HepG2 (cell line): ENCODE results near the gene TRIM31. TPM values are rescaled to one million over a fixed set of nuclear protein-coding genes. Genes with fewer than 3 reads are reported as not detected.

Experiments
- ATAC-seq: fragments of 200-7000 bp; cut with Tn5 transposase; 3 replicates; pipeline ENCODE4 v1.9.1; 2020; ENCODE audit warnings: mild to moderate bottlenecking, moderate library complexity
- BruUV-seq: library from RNA; stranded (reverse); fragments of 400-500 nt; replicated peaks from 2 replicates; lab custom pipeline; 2021; lab: Mats Ljungman, UMichigan
- CTCF ChIA-PET: fragments of 300-600 bp; formaldehyde crosslinking; extraction: SDS; loops from one replicate; lab custom pipeline; 2021; ENCODE audit warnings: low total read pairs, inconsistent platforms, low intra/inter-chr PET ratio; lab: Yijun Ruan, JAX
- POLR2A ChIA-PET: fragments of 350-600 bp; sonication (Branson Sonifier 250); formaldehyde crosslinking; loops from one replicate; lab custom pipeline; 2020; ENCODE audit warnings: antibody characterized with exemption, inconsistent platforms; lab: Yijun Ruan, JAX
- DNase-seq: peaks from one replicate; pipeline ENCODE4 v3.0.0-alpha.2; 2015; ENCODE audit warnings: low spot score
- FAIRE-seq: peaks from 3 replicates; lab custom pipeline; 2011; peaks lifted over from hg19 to GRCh38; lab: Jason Lieb, UNC
- H2AFZ ChIP-seq: one replicate; pipeline ENCODE4 v1.6.1; 2011; ENCODE audit warnings: low read length, inconsistent platforms
- H3K27ac ChIP-seq: fragments of 300-600 bp; 3 replicates; pipeline ENCODE4 v1.8.0; 2011; ENCODE audit warnings: mixed run types, mild to moderate bottlenecking, mixed read lengths, low read length, inconsistent platforms; ENCODE audit not compliant: insufficient read depth; ENCODE audit errors: extremely low read length
- H3K27me3 ChIP-seq, 2 experiments: fragments of 200-600 bp in 1 of 2; 2 replicates in 1 of 2; 3 replicates in 1 of 2; pipeline versions ENCODE4 v1.6.0 to v1.8.0; 2011; ENCODE audit warnings: low read length in 2 of 2, mild to moderate bottlenecking in 2 of 2, moderate library complexity in 2 of 2, inconsistent platforms in 1 of 2; ENCODE audit not compliant: insufficient read depth in 2 of 2, control insufficient read depth in 1 of 2
- H3K36me3 ChIP-seq, 2 experiments: fragments of 200-600 bp in 1 of 2; replicated peaks in 1 of 2; 2 replicates in 1 of 2; 3 replicates in 1 of 2; pipeline versions ENCODE4 v1.5.1 to v1.8.0; 2011; ENCODE audit warnings: low read length in 2 of 2, inconsistent platforms in 1 of 2; ENCODE audit not compliant: insufficient read depth in 2 of 2, control insufficient read depth in 1 of 2
- H3K4me1 ChIP-seq: 2 replicates; pipeline ENCODE4 v1.5.1; 2012; ENCODE audit warnings: low read length, inconsistent platforms; ENCODE audit not compliant: insufficient read depth
- H3K4me2 ChIP-seq: 2 replicates; pipeline ENCODE4 v1.6.0; 2011; ENCODE audit warnings: low read depth, low read length, inconsistent platforms
- H3K4me3 ChIP-seq, 3 experiments: fragments of 200-600 bp in 1 of 3; sonication (generic), shearing (Covaris generic) in 1 of 3; replicated peaks in 1 of 3; 2 replicates each; pipeline ENCODE4 v1.5.1; 2011 to 2016; ENCODE audit warnings: low read length in 3 of 3, inconsistent platforms in 2 of 3, low read depth in 2 of 3, mild to moderate bottlenecking in 2 of 3, control low read depth in 1 of 3, mixed read lengths in 1 of 3; ENCODE audit not compliant: insufficient read depth in 1 of 3
- H3K79me2 ChIP-seq: one replicate; pipeline ENCODE4 v1.6.1; 2011; ENCODE audit warnings: low read length, inconsistent platforms; ENCODE audit not compliant: insufficient read depth
- H3K9ac ChIP-seq: 2 replicates; pipeline ENCODE4 v1.6.0; 2011; ENCODE audit warnings: mild to moderate bottlenecking, low read depth, low read length, inconsistent platforms; ENCODE audit not compliant: insufficient read depth
- H3K9me3 ChIP-seq: 2 replicates; pipeline ENCODE4 v1.5.1; 2012; ENCODE audit warnings: mild to moderate bottlenecking, low read length
- H4K20me1 ChIP-seq: 2 replicates; pipeline ENCODE4 v1.6.0; 2011; ENCODE audit warnings: inconsistent platforms, mild to moderate bottlenecking, low read length, moderate library complexity; ENCODE audit not compliant: insufficient read depth
- CC2D1A ChIP-seq: sonication (generic); formaldehyde crosslinking; IDR thresholded peaks from 2 replicates; pipeline ENCODE4 v1.8.1; 2023; ENCODE audit warnings: mild to moderate bottlenecking, missing genetic modification reagents
- HNF4A ChIP-seq: sonication (generic); formaldehyde crosslinking; IDR thresholded peaks from 2 replicates; pipeline ENCODE4 v1.4.0; 2020; ENCODE audit warnings: missing genetic modification reagents
- HNRNPUL1 ChIP-seq: fragments of 200-400 bp; formaldehyde crosslinking; IDR thresholded peaks from 2 replicates; pipeline ENCODE4 v1.6.1; 2017; ENCODE audit warnings: low read depth, mild to moderate bottlenecking, low read length, moderate library complexity
- NRL ChIP-seq: sonication (generic); formaldehyde crosslinking; IDR thresholded peaks from 2 replicates; pipeline ENCODE4 v1.5.0; 2020; ENCODE audit warnings: missing genetic modification reagents, mild to moderate bottlenecking, moderate library complexity, borderline replicate concordance
- PHB2 ChIP-seq: fragments of 450-650 bp; IDR thresholded peaks from 2 replicates; pipeline ENCODE4 v1.6.1; 2018; ENCODE audit not compliant: partially characterized antibody
- RAD51 ChIP-seq: fragments of 450-650 bp; IDR thresholded peaks from 2 replicates; pipeline ENCODE4 v1.6.1; 2016; ENCODE audit warnings: borderline replicate concordance
- SNRNP70 ChIP-seq: fragments of 200-400 bp; formaldehyde crosslinking; IDR thresholded peaks from 2 replicates; pipeline ENCODE4 v1.6.1; 2017; ENCODE audit warnings: mild to moderate bottlenecking, low read depth, low read length, moderate library complexity
- ZKSCAN5 ChIP-seq: sonication (generic); formaldehyde crosslinking; IDR thresholded peaks from 2 replicates; pipeline ENCODE4 v1.5.1; 2020; ENCODE audit warnings: mild to moderate bottlenecking, missing genetic modification reagents
- ZNF816 ChIP-seq: sonication (generic); formaldehyde crosslinking; IDR thresholded peaks from 2 replicates; pipeline ENCODE4 v1.8.0; 2022; ENCODE audit warnings: missing genetic modification reagents, mild to moderate bottlenecking, borderline replicate concordance
- WGBS: methylation state at CpG from one replicate; pipeline ENCODE4 v1.1.6; 2017; ENCODE audit warnings: low lambda C conversion rate; 5-methylcytosine and 5-hydroxymethylcytosine counted together
- in situ Hi-C: cut with HindIII; loops from 2 replicates; pipeline ENCODE4 v1.10.0; 2017; ENCODE audit warnings: low pct_unique_long_range_greater_than_20kb; ENCODE audit not compliant: extremely low pct_ligation_motif_present
- intact Hi-C: fragments of 100-400 bp; cut with micrococcal nuclease; formaldehyde crosslinking; loops from one replicate; pipeline ENCODE4 v1.10.0; 2022; ENCODE audit not compliant: unreplicated experiment
- polyA plus RNA-seq, 8 experiments: library from polyadenylated mRNA; depleted of rRNA in 3 of 8; stranded (reverse) in 7 of 8; unstranded in 1 of 8; fragments of >200 nt; fragmentation: Illumina TruSeq in 4 of 8; extraction: Trizol in 4 of 8; gene quantifications; 2 replicates each; pipeline versions ENCODE4 v1.2.1 to v1.2.3, GENCODE V29; 2011 to 2016; ENCODE audit warnings: low read depth in 4 of 8, missing spikeins in 1 of 8, mixed read lengths in 1 of 8; ENCODE audit not compliant: insufficient read depth in 1 of 8
- total RNA-seq, 5 experiments: library from RNA; depleted of rRNA; stranded (reverse); fragments of >200 nt; fragmentation: Illumina TruSeq; extraction: Trizol; gene quantifications; 2 replicates each; pipeline ENCODE4 v1.2.3, GENCODE V29; 2016; ENCODE audit warnings: low read depth in 1 of 5
- TF ChIP-seq, protein P1 (sequence below): sonication (generic); formaldehyde crosslinking; IDR thresholded peaks from 2 replicates; pipeline ENCODE4 v1.5.1; 2020; ENCODE audit warnings: missing genetic modification reagents, mild to moderate bottlenecking, borderline replicate concordance
- TF ChIP-seq, protein P2 (sequence below): sonication (generic); formaldehyde crosslinking; IDR thresholded peaks from 2 replicates; pipeline ENCODE4 v1.4.0; 2020; ENCODE audit warnings: missing genetic modification reagents
- TF ChIP-seq, protein P3 (sequence below): IDR thresholded peaks from 2 replicates; pipeline ENCODE4 v1.6.1; 2016; ENCODE audit warnings: low read depth, borderline replicate concordance
- TF ChIP-seq, protein P4 (sequence below): sonication (generic); formaldehyde crosslinking; IDR thresholded peaks from 2 replicates; pipeline ENCODE4 v1.4.0; 2020; ENCODE audit warnings: missing genetic modification reagents

The TRIM31 gene
- total and polyA plus RNA-seq, 2 of the 13 experiments (the other 11 are each of a cell fraction or from before 2014, with no cell fraction given): 0.13 to 0.51 TPM

DNA sequence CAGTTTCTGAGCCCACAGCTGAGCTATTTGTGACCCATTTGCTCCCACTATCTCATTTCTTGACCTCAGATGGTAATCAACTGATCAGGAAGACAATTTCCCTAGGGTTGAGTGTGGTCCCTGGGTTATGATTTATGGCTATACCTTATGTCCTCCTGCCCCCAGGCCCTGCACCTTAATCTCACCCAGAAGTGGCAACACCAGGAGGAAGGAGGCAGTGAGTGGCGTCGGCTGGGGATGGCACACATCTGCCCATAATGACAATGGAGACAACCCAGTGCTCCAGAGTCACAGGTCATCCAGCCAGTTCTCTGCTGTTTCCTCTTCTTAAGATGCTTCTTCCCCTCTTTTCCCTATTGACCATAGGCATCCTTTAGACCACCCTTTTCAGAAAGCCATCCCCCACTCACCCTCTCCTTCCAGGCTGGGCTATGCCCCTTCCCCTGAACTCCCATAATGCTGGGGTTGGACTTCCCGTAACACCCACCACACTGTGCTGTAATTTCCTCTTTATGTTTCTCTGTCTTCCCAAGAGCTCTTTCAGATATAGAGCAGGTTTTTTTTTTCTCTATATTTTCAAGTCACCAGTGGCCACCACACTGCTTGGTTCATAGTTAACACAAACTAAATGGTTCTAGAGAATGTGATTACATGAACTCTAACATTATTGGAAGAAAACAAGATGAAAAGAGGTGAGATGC, 40.2 kb upstream of the TRIM31 start:
- BruUV-seq: TSS peak; percentile 30
- Histone ChIP-seq H3K4me3 (no peak overlapping the region), H3K9ac (no peak overlapping the region), H3K36me3 (no peaks in the 10 kb centered on the region), H3K27ac (no peak overlapping the region), H2AFZ (no peak overlapping the region), H3K4me2 (no peak overlapping the region), H3K27me3 (no peaks in the 10 kb centered on the region), H3K9me3 (no peaks in the 10 kb centered on the region), H3K4me1 (peaks cover 69% of the 10 kb centered on the region)
- intact Hi-C loops: loop anchor here (1.0 kb wide), 1 partner anchor 19 kb away; no protein-coding TSS in a partner anchor
- POLR2A ChIA-PET: interaction anchor here (1.3 kb wide), 1 partner anchor 11 kb away, joined by 5 read pairs; the partner anchor contains the start of gene TRIM15
- TF ChIP-seq, protein P1, sequence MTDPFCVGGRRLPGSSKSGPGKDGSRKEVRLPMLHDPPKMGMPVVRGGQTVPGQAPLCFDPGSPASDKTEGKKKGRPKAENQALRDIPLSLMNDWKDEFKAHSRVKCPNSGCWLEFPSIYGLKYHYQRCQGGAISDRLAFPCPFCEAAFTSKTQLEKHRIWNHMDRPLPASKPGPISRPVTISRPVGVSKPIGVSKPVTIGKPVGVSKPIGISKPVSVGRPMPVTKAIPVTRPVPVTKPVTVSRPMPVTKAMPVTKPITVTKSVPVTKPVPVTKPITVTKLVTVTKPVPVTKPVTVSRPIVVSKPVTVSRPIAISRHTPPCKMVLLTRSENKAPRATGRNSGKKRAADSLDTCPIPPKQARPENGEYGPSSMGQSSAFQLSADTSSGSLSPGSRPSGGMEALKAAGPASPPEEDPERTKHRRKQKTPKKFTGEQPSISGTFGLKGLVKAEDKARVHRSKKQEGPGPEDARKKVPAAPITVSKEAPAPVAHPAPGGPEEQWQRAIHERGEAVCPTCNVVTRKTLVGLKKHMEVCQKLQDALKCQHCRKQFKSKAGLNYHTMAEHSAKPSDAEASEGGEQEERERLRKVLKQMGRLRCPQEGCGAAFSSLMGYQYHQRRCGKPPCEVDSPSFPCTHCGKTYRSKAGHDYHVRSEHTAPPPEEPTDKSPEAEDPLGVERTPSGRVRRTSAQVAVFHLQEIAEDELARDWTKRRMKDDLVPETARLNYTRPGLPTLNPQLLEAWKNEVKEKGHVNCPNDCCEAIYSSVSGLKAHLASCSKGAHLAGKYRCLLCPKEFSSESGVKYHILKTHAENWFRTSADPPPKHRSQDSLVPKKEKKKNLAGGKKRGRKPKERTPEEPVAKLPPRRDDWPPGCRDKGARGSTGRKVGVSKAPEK: no peak
- TF ChIP-seq HNF4A (CRISPR knock-in tag) (no peak), RAD51 (no peak), SNRNP70 (no peak), ZKSCAN5 (CRISPR knock-in tag) (no peak), NRL (CRISPR knock-in tag) (no peak), PHB2 (no peak), HNRNPUL1 (no peak), ZNF816 (no peak), CC2D1A (no peak)
- TF ChIP-seq, protein P2, sequence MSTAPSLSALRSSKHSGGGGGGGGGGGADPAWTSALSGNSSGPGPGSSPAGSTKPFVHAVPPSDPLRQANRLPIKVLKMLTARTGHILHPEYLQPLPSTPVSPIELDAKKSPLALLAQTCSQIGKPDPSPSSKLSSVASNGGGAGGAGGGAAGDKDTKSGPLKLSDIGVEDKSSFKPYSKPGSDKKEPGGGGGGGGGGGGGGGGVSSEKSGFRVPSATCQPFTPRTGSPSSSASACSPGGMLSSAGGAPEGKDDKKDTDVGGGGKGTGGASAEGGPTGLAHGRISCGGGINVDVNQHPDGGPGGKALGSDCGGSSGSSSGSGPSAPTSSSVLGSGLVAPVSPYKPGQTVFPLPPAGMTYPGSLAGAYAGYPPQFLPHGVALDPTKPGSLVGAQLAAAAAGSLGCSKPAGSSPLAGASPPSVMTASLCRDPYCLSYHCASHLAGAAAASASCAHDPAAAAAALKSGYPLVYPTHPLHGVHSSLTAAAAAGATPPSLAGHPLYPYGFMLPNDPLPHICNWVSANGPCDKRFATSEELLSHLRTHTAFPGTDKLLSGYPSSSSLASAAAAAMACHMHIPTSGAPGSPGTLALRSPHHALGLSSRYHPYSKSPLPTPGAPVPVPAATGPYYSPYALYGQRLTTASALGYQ (CRISPR knock-in tag): no peak
- TF ChIP-seq, protein P3, sequence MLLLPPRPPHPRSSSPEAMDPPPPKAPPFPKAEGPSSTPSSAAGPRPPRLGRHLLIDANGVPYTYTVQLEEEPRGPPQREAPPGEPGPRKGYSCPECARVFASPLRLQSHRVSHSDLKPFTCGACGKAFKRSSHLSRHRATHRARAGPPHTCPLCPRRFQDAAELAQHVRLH (CRISPR knock-in tag): no peak
- TF ChIP-seq, protein P4, sequence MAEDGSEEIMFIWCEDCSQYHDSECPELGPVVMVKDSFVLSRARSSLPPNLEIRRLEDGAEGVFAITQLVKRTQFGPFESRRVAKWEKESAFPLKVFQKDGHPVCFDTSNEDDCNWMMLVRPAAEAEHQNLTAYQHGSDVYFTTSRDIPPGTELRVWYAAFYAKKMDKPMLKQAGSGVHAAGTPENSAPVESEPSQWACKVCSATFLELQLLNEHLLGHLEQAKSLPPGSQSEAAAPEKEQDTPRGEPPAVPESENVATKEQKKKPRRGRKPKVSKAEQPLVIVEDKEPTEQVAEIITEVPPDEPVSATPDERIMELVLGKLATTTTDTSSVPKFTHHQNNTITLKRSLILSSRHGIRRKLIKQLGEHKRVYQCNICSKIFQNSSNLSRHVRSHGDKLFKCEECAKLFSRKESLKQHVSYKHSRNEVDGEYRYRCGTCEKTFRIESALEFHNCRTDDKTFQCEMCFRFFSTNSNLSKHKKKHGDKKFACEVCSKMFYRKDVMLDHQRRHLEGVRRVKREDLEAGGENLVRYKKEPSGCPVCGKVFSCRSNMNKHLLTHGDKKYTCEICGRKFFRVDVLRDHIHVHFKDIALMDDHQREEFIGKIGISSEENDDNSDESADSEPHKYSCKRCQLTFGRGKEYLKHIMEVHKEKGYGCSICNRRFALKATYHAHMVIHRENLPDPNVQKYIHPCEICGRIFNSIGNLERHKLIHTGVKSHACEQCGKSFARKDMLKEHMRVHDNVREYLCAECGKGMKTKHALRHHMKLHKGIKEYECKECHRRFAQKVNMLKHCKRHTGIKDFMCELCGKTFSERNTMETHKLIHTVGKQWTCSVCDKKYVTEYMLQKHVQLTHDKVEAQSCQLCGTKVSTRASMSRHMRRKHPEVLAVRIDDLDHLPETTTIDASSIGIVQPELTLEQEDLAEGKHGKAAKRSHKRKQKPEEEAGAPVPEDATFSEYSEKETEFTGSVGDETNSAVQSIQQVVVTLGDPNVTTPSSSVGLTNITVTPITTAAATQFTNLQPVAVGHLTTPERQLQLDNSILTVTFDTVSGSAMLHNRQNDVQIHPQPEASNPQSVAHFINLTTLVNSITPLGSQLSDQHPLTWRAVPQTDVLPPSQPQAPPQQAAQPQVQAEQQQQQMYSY (CRISPR knock-in tag): no peak
- TF ChIP-seq, all 625 proteins: peak for 0
- in situ Hi-C loops: no loop called here
- ATAC-seq (no peak), DNase-seq (no peak), FAIRE-seq (peak; percentile 36)
- Histone ChIP-seq H3K79me2 (no peaks in the 10 kb centered on the region), H4K20me1 (no peaks in the 10 kb centered on the region)
- CTCF ChIA-PET: no interaction called here
- 75% methylated on average over 3 of the region's 3 CpGs for WGBS
